GM06990 (cell line): ENCODE results near the gene EYS.

Experiments
- DNase-seq: peaks from one replicate; pipeline ENCODE4 v3.0.0-alpha.2; 2011; ENCODE audit not compliant: insufficient read length; ENCODE audit errors: extremely low read depth
- H3K27me3 ChIP-seq: replicated peaks from 2 replicates; pipeline ENCODE4 v1.6.0; 2011; ENCODE audit warnings: low read length; ENCODE audit not compliant: control insufficient read depth, insufficient read depth
- H3K36me3 ChIP-seq: 2 replicates; pipeline ENCODE4 v1.5.1; 2011; ENCODE audit warnings: low read length; ENCODE audit not compliant: control insufficient read depth, insufficient read depth
- H3K4me3 ChIP-seq: replicated peaks from 2 replicates; pipeline ENCODE4 v1.5.1; 2011; ENCODE audit warnings: low read depth, mild to moderate bottlenecking, control low read depth, low read length
- TF ChIP-seq, protein P1 (sequence below): IDR thresholded peaks from 2 replicates; pipeline ENCODE4 v1.5.1; 2011; ENCODE audit warnings: low read length, control low read depth, mild to moderate bottlenecking, inconsistent platforms; ENCODE audit not compliant: insufficient read depth, poor library complexity, severe bottlenecking

EYS gene

DNA sequence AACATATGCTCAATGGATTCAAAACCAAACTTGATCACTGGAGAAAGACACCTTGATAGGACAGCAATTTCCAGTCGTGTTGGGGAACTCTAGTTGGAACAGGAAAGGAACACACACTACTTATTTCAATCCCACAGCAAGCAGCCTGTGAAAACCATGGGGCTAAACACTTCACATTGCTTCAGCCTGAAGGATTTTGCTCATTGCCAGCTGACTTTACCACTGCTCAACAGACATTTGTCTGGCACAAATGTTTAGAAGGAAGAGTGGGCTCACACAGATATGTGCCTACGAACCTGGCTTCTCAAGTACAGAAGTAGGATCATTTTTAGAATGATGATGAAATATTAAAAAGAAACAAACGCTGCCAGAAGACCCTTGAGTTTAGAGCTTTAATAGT lies 1473.3 kb downstream of the EYS start:
- no peaks in the 10 kb centered on the region for H3K27me3 ChIP-seq
- no peak for DNase-seq
- TF ChIP-seq, protein P1, sequence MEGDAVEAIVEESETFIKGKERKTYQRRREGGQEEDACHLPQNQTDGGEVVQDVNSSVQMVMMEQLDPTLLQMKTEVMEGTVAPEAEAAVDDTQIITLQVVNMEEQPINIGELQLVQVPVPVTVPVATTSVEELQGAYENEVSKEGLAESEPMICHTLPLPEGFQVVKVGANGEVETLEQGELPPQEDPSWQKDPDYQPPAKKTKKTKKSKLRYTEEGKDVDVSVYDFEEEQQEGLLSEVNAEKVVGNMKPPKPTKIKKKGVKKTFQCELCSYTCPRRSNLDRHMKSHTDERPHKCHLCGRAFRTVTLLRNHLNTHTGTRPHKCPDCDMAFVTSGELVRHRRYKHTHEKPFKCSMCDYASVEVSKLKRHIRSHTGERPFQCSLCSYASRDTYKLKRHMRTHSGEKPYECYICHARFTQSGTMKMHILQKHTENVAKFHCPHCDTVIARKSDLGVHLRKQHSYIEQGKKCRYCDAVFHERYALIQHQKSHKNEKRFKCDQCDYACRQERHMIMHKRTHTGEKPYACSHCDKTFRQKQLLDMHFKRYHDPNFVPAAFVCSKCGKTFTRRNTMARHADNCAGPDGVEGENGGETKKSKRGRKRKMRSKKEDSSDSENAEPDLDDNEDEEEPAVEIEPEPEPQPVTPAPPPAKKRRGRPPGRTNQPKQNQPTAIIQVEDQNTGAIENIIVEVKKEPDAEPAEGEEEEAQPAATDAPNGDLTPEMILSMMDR: no peak

DNA sequence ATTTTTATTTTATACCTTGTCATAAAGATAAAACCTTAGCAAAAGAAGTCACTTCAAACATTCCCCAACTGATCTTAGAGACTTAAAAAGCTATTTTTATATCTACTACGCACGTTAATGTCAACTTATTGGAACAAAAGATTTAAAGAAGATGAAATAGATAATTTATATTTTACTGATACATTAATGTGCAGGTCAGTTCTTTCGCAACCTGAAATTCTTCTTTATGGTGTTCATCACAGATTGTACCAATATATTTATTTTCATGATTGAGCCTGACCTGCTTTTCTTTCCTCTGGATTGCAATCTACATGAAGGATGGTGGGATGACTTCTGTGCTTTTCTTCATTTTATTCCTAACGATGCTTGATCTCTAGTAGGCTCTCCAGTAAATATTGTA lies 1475.1 kb downstream of the EYS start:
- TF ChIP-seq, protein P1: no peak
- no peaks in the 10 kb centered on the region for H3K27me3 ChIP-seq
- no peaks in the 10 kb centered on the region for H3K36me3 ChIP-seq
- DNase-seq: no peak
- no peak overlapping the region for H3K4me3 ChIP-seq

More for the DNA sequence above, 1473.3 kb downstream of the EYS start:
- Histone ChIP-seq H3K4me3 (no peak overlapping the region), H3K36me3 (no peaks in the 10 kb centered on the region)

DNA sequence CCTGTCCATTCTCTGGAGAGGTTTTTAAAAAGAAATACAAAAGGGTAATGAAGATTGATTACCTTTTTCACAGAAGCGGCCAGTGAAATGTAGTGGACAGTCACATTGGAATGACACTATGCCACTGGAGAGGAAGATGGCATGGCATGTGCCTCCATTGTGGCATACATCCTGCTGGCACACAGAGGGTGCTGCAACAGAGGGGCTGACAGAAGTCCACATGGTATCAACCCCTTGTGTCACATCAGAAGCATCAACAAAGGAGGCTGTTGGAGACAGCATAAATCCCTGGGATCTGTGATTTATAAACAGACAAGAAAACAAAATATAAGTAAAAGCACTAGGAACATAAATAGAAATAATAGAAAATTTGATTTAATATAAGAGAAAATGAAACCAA lies 1476.5 kb downstream of the EYS start:
- H3K4me3 ChIP-seq: no peak overlapping the region
- TF ChIP-seq, protein P1: no peak
- no peaks in the 10 kb centered on the region for H3K27me3 ChIP-seq
- no peak for DNase-seq
- H3K36me3 ChIP-seq: no peaks in the 10 kb centered on the region

DNA sequence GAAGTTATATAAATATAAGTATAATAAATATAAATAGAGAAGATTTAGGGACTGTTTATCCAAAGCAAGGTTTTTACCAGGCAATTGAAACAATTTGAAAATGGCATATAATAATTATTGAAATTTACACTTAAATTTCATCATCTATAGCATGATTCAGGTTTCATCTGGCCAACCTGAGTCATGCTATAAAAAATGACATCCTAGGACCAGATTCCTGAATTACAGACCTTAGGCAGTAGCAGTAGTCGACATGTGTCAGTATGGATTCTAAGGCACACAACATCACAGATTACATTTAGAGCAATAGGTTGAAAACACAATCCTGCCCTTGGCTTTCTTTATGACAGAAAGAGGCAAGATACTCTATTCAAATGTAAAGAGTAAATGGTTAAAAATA lies 1479.2 kb downstream of the EYS start:
- H3K36me3 ChIP-seq: no peaks in the 10 kb centered on the region
- no peaks in the 10 kb centered on the region for H3K27me3 ChIP-seq
- DNase-seq: no peak
- no peak overlapping the region for H3K4me3 ChIP-seq
- TF ChIP-seq, protein P1: no peak

DNA sequence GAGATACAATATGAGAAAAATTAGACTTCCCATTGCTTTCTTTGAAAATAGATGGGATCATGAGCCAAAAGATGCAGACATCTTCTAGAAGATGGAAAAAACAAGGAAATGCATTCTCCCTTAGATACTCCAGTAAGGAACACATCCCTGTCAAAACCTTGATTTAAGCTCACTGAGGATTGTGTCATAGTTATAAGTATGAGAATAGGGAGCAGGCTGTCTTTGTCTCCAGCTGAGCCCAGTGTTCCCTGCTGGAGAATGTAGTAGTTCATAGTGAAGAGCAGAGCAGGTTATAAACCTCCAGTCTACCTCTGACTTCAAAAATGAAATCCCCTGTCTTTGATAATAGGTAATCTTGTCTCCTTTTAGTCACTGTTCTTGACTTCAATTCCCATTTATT lies 1481.5 kb downstream of the EYS start:
- no peak for DNase-seq
- TF ChIP-seq, protein P1: no peak
- Histone ChIP-seq H3K4me3 (no peak overlapping the region), H3K36me3 (no peaks in the 10 kb centered on the region), H3K27me3 (no peaks in the 10 kb centered on the region)

DNA sequence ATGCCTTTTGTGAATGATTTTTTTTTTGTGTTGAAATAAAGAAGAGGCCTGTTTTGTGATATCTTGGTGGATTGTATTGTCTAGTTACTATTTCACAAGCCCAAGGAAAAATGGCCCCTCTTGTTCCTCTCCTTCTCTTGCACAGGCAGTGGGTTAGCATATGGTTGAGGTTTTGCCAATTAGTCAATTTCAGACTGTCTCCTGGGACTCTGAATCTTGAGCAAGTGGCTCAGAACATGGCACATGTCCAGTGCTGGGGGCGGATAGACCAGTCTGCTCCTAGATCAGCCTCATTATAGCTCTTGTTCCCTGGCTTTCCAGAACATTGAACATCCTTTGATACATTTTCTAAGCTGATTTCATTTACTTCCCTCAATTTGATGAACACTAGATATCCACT lies 1482.2 kb downstream of the EYS start:
- DNase-seq: no peak
- Histone ChIP-seq H3K27me3 (no peaks in the 10 kb centered on the region), H3K36me3 (no peaks in the 10 kb centered on the region), H3K4me3 (no peak overlapping the region)
- TF ChIP-seq, protein P1: no peak
